GM12878 (cell line): ENCODE data around the gene LEF1. TPM values are rescaled to one million over a fixed set of nuclear protein-coding genes. Genes with fewer than 3 reads are reported as not detected.
A peak's percentile ranks its signal among the peaks of the same experiment; 100 is the strongest.

ENCODE experiments used
- ATAC-seq: fragments of 200-7000 bp; cut with Tn5 transposase; 3 replicates; pipeline ENCODE4 v1.9.1; 2020; ENCODE audit warnings: mild to moderate bottlenecking, moderate library complexity
- BruUV-seq: library from RNA; stranded (reverse); fragments of 400-500 nt; replicated peaks from 2 replicates; lab custom pipeline; 2021; lab: Mats Ljungman, UMichigan
- CTCF ChIA-PET: fragments of 300-600 bp; sonication (Branson Sonifier 250); formaldehyde crosslinking; extraction: SDS; loops from one replicate; lab custom pipeline; 2021; ENCODE audit warnings: inconsistent platforms; lab: Yijun Ruan, JAX
- POLR2A ChIA-PET: fragments of 350-600 bp; formaldehyde crosslinking; extraction: SDS; loops from one replicate; lab custom pipeline; 2021; ENCODE audit warnings: inconsistent platforms; lab: Charles Lee
- RAD21 ChIA-PET: fragments of 300-600 bp; sonication (Branson Sonifier 250); formaldehyde crosslinking; loops from one replicate; lab custom pipeline; 2023; ENCODE audit warnings: antibody characterized with exemption; ENCODE audit not compliant: unreplicated experiment; lab: Charles Lee
- SMC1A ChIA-PET: fragments of 300-600 bp; sonication (Branson Sonifier 250); formaldehyde crosslinking; loops from one replicate; lab custom pipeline; 2023; ENCODE audit not compliant: unreplicated experiment, uncharacterized antibody; lab: Charles Lee
- DNase-seq: peaks from one replicate; pipeline ENCODE4 v3.0.0-alpha.2; 2011; ENCODE audit warnings: low read depth, low spot score
- FAIRE-seq: peaks from 3 replicates; lab custom pipeline; 2011; peaks lifted over from hg19 to GRCh38; lab: Jason Lieb, UNC
- H2AFZ ChIP-seq: 2 replicates; pipeline ENCODE4 v1.6.0; 2011; ENCODE audit warnings: low read depth, low read length, control low read depth; ENCODE audit not compliant: control insufficient read depth
- H3K27ac ChIP-seq: 2 replicates; pipeline ENCODE4 v1.5.1; 2011; ENCODE audit warnings: control low read depth; ENCODE audit not compliant: control insufficient read depth, insufficient read depth
- H3K27me3 ChIP-seq, 2 experiments: replicated peaks in 1 of 2; 2 replicates each; pipeline versions ENCODE4 v1.6.0 to v1.6.1; 2011; ENCODE audit warnings: low read length in 1 of 2; ENCODE audit not compliant: control insufficient read depth in 2 of 2, insufficient read depth in 2 of 2
- H3K36me3 ChIP-seq, 2 experiments: 2 replicates each; pipeline ENCODE4 v1.5.1; 2011; ENCODE audit warnings: low read length in 1 of 2; ENCODE audit not compliant: control insufficient read depth in 2 of 2, insufficient read depth in 2 of 2
- H3K4me1 ChIP-seq: 2 replicates; pipeline ENCODE4 v1.6.1; 2011; ENCODE audit warnings: mild to moderate bottlenecking, low read length, moderate library complexity, mixed read lengths; ENCODE audit not compliant: control insufficient read depth, insufficient read depth
- H3K4me2 ChIP-seq: 2 replicates; pipeline ENCODE4 v1.6.0; 2011; ENCODE audit warnings: control low read depth; ENCODE audit not compliant: control insufficient read depth, insufficient read depth
- H3K4me3 ChIP-seq: fragments of 200-600 bp; sonication (generic); 2 replicates; pipeline ENCODE4 v1.5.1; 2016
- H3K79me2 ChIP-seq: 2 replicates; pipeline ENCODE4 v1.6.0; 2011; ENCODE audit warnings: low read length; ENCODE audit not compliant: control insufficient read depth, insufficient read depth
- H3K9ac ChIP-seq: 2 replicates; pipeline ENCODE4 v1.8.0; 2011; ENCODE audit warnings: low read length, control low read depth, mixed read lengths; ENCODE audit not compliant: control insufficient read depth, insufficient read depth
- H3K9me3 ChIP-seq: replicated peaks from 3 replicates; pipeline ENCODE4 v1.5.1; 2011; ENCODE audit warnings: mild to moderate bottlenecking, low read length; ENCODE audit not compliant: control insufficient read depth, insufficient read depth
- H4K20me1 ChIP-seq: 2 replicates; pipeline ENCODE4 v1.6.0; 2011; ENCODE audit not compliant: control insufficient read depth, insufficient read depth
- FOXM1 ChIP-seq: IDR thresholded peaks from 2 replicates; pipeline ENCODE4 v1.6.1; 2012; ENCODE audit warnings: low read depth, mild to moderate bottlenecking, inconsistent platforms, low read length, moderate library complexity
- RAD21 ChIP-seq: IDR thresholded peaks from 2 replicates; pipeline ENCODE4 v1.6.1; 2011; ENCODE audit warnings: mild to moderate bottlenecking, low read depth, low read length, moderate library complexity; ENCODE audit not compliant: insufficient read depth
- ZNF207 ChIP-seq: fragments of 450-650 bp; IDR thresholded peaks from 2 replicates; pipeline ENCODE4 v1.6.1; 2014; ENCODE audit warnings: antibody characterized with exemption, mild to moderate bottlenecking, borderline replicate concordance
- WGBS: methylation state at CpG from one replicate; pipeline ENCODE4 v1.1.6; 2016; ENCODE audit warnings: low lambda C conversion rate; ENCODE audit not compliant: insufficient replicate concordance, insufficient coverage; ENCODE audit errors: missing lambda C conversion rate; 5-methylcytosine and 5-hydroxymethylcytosine counted together
- in situ Hi-C: fragments of 300-500 bp; cut with MboI; formaldehyde crosslinking; loops from 9 replicates; pipeline ENCODE4 v1.14.3; 2018; ENCODE audit warnings: mixed read lengths
- intact Hi-C: fragments of 100-400 bp; cut with micrococcal nuclease; formaldehyde crosslinking; loops from one replicate; pipeline ENCODE4 v1.14.2; 2022; ENCODE audit not compliant: unreplicated experiment
- polyA plus RNA-seq, 11 experiments: library from polyadenylated mRNA; depleted of rRNA in 4 of 11; unstranded in 6 of 11; stranded (reverse) in 5 of 11; fragments of >200 nt; fragmentation: Nextera tagmentation in 4 of 11; fragmentation: Illumina TruSeq in 1 of 11; extraction: Ambion mirVana in 4 of 11; extraction: Trizol in 1 of 11; gene quantifications; 1 replicate in 1 of 11; 2 replicates in 10 of 11; pipeline versions ENCODE4 v1.2.1 to v1.2.3, GENCODE V29; 2011 to 2016; ENCODE audit warnings: inconsistent platforms in 2 of 11, missing spikeins in 2 of 11, low read depth in 1 of 11
- total RNA-seq, 4 experiments: library from RNA; depleted of rRNA in 3 of 4; stranded (reverse); fragments of >200 nt in 3 of 4; fragmentation: Illumina TruSeq in 1 of 4; extraction: Trizol in 1 of 4; gene quantifications; 2 replicates each; pipeline versions ENCODE4 v1.2.1 to v1.2.3, GENCODE V29; 2013 to 2021
- TF ChIP-seq, protein P1 (sequence below): fragments of 450-650 bp; IDR thresholded peaks from 2 replicates; pipeline ENCODE4 v1.6.1; 2017; ENCODE audit warnings: mild to moderate bottlenecking
- TF ChIP-seq, protein P2 (sequence below), 3 experiments: IDR thresholded peaks in 2 of 3; conservative IDR thresholded peaks in 1 of 3; 2 replicates each; pipeline ENCODE4 v1.5.1; 2011; ENCODE audit warnings: low read depth in 3 of 3, low read length in 3 of 3, mild to moderate bottlenecking in 3 of 3, control low read depth in 2 of 3, moderate library complexity in 2 of 3, inconsistent platforms in 1 of 3, mixed read lengths in 1 of 3; ENCODE audit not compliant: control insufficient read depth in 2 of 3, insufficient read depth in 1 of 3; ENCODE audit errors: extremely low read depth in 1 of 3

LEF1 gene
- total and polyA plus RNA-seq, 10 of the 15 experiments (the other 5 are each of a cell fraction or from before 2014, with no cell fraction given) = 10.2 to 38.1 (median 19.5) TPM

DNA sequence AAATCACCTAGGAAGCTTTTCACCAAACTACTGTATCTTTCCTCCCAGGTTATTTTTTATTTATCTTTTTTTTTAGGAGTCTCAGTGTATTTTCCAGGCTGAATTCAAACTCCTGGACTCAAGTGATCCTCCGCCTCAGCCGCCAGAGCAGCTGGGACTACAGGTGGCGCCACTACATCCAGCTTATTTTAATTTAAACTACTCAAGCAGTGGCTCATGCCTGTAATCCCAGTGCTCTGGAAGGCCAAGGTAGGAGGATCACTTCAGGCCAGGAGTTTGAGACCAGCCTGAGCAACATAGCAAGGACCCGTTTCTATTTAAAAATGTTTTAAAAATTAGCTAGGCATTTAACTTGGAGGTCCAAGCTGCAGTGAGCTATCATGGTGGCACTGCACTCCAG, 37.8 kb downstream of the LEF1 start:
- in situ Hi-C loops = no loop called here
- Histone ChIP-seq H2AFZ (no peak overlapping the region), H4K20me1 (no peaks in the 10 kb centered on the region), H3K27ac (no peak overlapping the region), H3K79me2 (no peaks in the 10 kb centered on the region), H3K9me3 (no peaks in the 10 kb centered on the region), H3K36me3 (no peaks in the 10 kb centered on the region), H3K9ac (no peak overlapping the region), H3K4me1 (no peaks in the 10 kb centered on the region), H3K4me2 (no peak overlapping the region), H3K4me3 (no peak overlapping the region), H3K27me3 (no peaks in the 10 kb centered on the region)
- BruUV-seq = no TSS peak
- FAIRE-seq = no peak
- ATAC-seq = no peak
- ChIA-PET RAD21 (interaction anchor here (0.8 to 1.4 kb wide), 3 partner anchors 13 to 40 kb away, joined by 3 read pairs; no protein-coding TSS in a partner anchor), CTCF (interaction anchor here (1.0 to 2.1 kb wide), 7 partner anchors 8 to 441 kb away, joined by 3 to 8 read pairs (median 3); no protein-coding TSS in a partner anchor), POLR2A (interaction anchor here (0.5 to 0.6 kb wide), 2 partner anchors 486 to 1533 kb away, joined by 3 read pairs; no protein-coding TSS in a partner anchor), SMC1A (interaction anchor here (0.9 to 1.6 kb wide), 2 partner anchors 22 to 26 kb away, joined by 4 to 5 read pairs; no protein-coding TSS in a partner anchor)
- intact Hi-C loops = no loop called here
- TF ChIP-seq RAD21 = peak; percentile 21; the same call in 1 of the 2 replicates
- TF ChIP-seq, protein P1, sequence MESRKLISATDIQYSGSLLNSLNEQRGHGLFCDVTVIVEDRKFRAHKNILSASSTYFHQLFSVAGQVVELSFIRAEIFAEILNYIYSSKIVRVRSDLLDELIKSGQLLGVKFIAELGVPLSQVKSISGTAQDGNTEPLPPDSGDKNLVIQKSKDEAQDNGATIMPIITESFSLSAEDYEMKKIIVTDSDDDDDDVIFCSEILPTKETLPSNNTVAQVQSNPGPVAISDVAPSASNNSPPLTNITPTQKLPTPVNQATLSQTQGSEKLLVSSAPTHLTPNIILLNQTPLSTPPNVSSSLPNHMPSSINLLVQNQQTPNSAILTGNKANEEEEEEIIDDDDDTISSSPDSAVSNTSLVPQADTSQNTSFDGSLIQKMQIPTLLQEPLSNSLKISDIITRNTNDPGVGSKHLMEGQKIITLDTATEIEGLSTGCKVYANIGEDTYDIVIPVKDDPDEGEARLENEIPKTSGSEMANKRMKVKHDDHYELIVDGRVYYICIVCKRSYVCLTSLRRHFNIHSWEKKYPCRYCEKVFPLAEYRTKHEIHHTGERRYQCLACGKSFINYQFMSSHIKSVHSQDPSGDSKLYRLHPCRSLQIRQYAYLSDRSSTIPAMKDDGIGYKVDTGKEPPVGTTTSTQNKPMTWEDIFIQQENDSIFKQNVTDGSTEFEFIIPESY = peak; percentile 49; the same call in 1 of the 2 replicates
- TF ChIP-seq ZNF207 = no peak
- TF ChIP-seq, protein P2, sequence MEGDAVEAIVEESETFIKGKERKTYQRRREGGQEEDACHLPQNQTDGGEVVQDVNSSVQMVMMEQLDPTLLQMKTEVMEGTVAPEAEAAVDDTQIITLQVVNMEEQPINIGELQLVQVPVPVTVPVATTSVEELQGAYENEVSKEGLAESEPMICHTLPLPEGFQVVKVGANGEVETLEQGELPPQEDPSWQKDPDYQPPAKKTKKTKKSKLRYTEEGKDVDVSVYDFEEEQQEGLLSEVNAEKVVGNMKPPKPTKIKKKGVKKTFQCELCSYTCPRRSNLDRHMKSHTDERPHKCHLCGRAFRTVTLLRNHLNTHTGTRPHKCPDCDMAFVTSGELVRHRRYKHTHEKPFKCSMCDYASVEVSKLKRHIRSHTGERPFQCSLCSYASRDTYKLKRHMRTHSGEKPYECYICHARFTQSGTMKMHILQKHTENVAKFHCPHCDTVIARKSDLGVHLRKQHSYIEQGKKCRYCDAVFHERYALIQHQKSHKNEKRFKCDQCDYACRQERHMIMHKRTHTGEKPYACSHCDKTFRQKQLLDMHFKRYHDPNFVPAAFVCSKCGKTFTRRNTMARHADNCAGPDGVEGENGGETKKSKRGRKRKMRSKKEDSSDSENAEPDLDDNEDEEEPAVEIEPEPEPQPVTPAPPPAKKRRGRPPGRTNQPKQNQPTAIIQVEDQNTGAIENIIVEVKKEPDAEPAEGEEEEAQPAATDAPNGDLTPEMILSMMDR (IDR thresholded peaks at IDR 0.05 in 2 of 3, conservative IDR thresholded peaks at IDR 0.05 in 1 of 3; ENCODE audit: control insufficient read depth in 2 of 3, extremely low read depth in 1 of 3, insufficient read depth in 1 of 3, low read depth in 3 of 3, low read length in 3 of 3) = 0 out of 6 replicates have a peak, but pooled peaks of 1 of the 3 experiments have one; percentile 10
- no peak for TF ChIP-seq FOXM1
- no peak for DNase-seq
- 47% methylated on average over 4 of the region's 4 CpGs for WGBS
